Measurements from ENCODE around the gene AFAP1. TPM values are rescaled to one million over a fixed set of nuclear protein-coding genes. Genes with fewer than 3 reads are reported as not detected.

The AFAP1 gene
- total RNA-seq, 1 donor from 2014 or later = 6.7 TPM

- Histone ChIP-seq H3K36me3 (no peaks in the 10 kb centered on the region), H3K27me3 (no peaks in the 10 kb centered on the region), H3K9ac (no peak overlapping the region), H4K20me1 (ENCODE audit: low read depth) (no peaks in the 10 kb centered on the region), H3F3A (ENCODE audit: low read depth) (no peaks in the 10 kb centered on the region), H3K27ac (no peak overlapping the region), H3K9me3 (ENCODE audit: low read depth) (no peaks in the 10 kb centered on the region), H2AFZ (replicated peaks) (no peak overlapping the region), H3K4me3 (no peak overlapping the region), H3K79me2 (ENCODE audit: low read depth) (no peaks in the 10 kb centered on the region), H3K4me1 (no peaks in the 10 kb centered on the region), H3K4me2 (no peak overlapping the region)
- Mint-ChIP-seq H3K27me3 (ENCODE audit: insufficient read depth, low read depth) (no peaks in the 10 kb centered on the region), H3K4me3 (no peak overlapping the region), H3K4me1 (peaks cover 23% of the 10 kb centered on the region), H3K27ac (no peak overlapping the region), H3K9me3 (no peaks in the 10 kb centered on the region), H3K36me3 (no peaks in the 10 kb centered on the region)
- no peak for DNase-seq (ENCODE audit: low spot score)
- TF ChIP-seq EZH2 (IDR thresholded peaks at IDR 0.05) (no peak), EZH2phosphoT487 (IDR thresholded peaks at IDR 0.05) (no peak), CTCF (IDR thresholded peaks at IDR 0.05) (no peak)
Measured at GRCh38 chr4:7962609-7963508, 23.2 kb upstream of the AFAP1 start.

- no peaks in the 10 kb centered on the region for H3F3A ChIP-seq (ENCODE audit: low read depth)
- no peaks in the 10 kb centered on the region for H4K20me1 ChIP-seq (ENCODE audit: low read depth)
- no peaks in the 10 kb centered on the region for H3K27me3 ChIP-seq
- no peaks in the 10 kb centered on the region for H3K9me3 Mint-ChIP-seq
- no peaks in the 10 kb centered on the region for H3K27me3 Mint-ChIP-seq (ENCODE audit: insufficient read depth, low read depth)
- no peaks in the 10 kb centered on the region for H3K36me3 Mint-ChIP-seq
- peak overlapping the region; percentile 36 for H3K4me3 Mint-ChIP-seq
- H3K4me2 ChIP-seq = no peak overlapping the region
- DNase-seq (ENCODE audit: low spot score) = no peak
- H3K27ac Mint-ChIP-seq = peak overlapping the region; percentile 78
- no peaks in the 10 kb centered on the region for H3K9me3 ChIP-seq (ENCODE audit: low read depth)
- H3K4me1 Mint-ChIP-seq = peaks cover 19% of the 10 kb centered on the region
- H3K27ac ChIP-seq = no peak overlapping the region
- H3K4me3 ChIP-seq = no peak overlapping the region
- no peaks in the 10 kb centered on the region for H3K4me1 ChIP-seq
- no peaks in the 10 kb centered on the region for H3K79me2 ChIP-seq (ENCODE audit: low read depth)
- TF ChIP-seq CTCF (IDR thresholded peaks at IDR 0.05) (no peak), EZH2phosphoT487 (IDR thresholded peaks at IDR 0.05) (no peak), EZH2 (IDR thresholded peaks at IDR 0.05) (no peak)
- H2AFZ ChIP-seq (replicated peaks) = no peak overlapping the region
- no peaks in the 10 kb centered on the region for H3K36me3 ChIP-seq
- H3K9ac ChIP-seq = no peak overlapping the region
Measured at GRCh38 chr4:7960790-7961655, 21.4 kb upstream of the AFAP1 start.

GRCh38 chr4:7960017-7960789 lies 20.5 kb upstream of the AFAP1 start:
- no peaks in the 10 kb centered on the region for H3K4me1 ChIP-seq
- Mint-ChIP-seq H3K36me3 (no peaks in the 10 kb centered on the region), H3K4me3 (no peak overlapping the region), H3K4me1 (peaks cover 14% of the 10 kb centered on the region), H3K27me3 (ENCODE audit: insufficient read depth, low read depth) (no peaks in the 10 kb centered on the region), H3K27ac (no peak overlapping the region), H3K9me3 (no peaks in the 10 kb centered on the region)
- H3K4me2 ChIP-seq = no peak overlapping the region
- H4K20me1 ChIP-seq (ENCODE audit: low read depth) = no peaks in the 10 kb centered on the region
- H3K4me3 ChIP-seq = no peak overlapping the region
- no peaks in the 10 kb centered on the region for H3F3A ChIP-seq (ENCODE audit: low read depth)
- no peaks in the 10 kb centered on the region for H3K79me2 ChIP-seq (ENCODE audit: low read depth)
- no peak overlapping the region for H2AFZ ChIP-seq (replicated peaks)
- no peaks in the 10 kb centered on the region for H3K27me3 ChIP-seq
- H3K36me3 ChIP-seq = no peaks in the 10 kb centered on the region
- H3K27ac ChIP-seq = no peak overlapping the region
- H3K9ac ChIP-seq = no peak overlapping the region
- no peak for DNase-seq (ENCODE audit: low spot score)
- TF ChIP-seq CTCF (IDR thresholded peaks at IDR 0.05) (no peak), EZH2phosphoT487 (IDR thresholded peaks at IDR 0.05) (no peak), EZH2 (IDR thresholded peaks at IDR 0.05) (no peak)
- H3K9me3 ChIP-seq (ENCODE audit: low read depth) = no peaks in the 10 kb centered on the region

Measured in neural progenitor cell (in vitro differentiated cells).